GM23248 (cell line): ENCODE measurements around the gene LGI4.

Experiments used
- EZH2 ChIP-seq: fragments of 200-600 bp; sonication (generic); IDR thresholded peaks from 2 replicates; pipeline ENCODE4 v1.6.1; 2018; ENCODE audit warnings: antibody characterized with exemption, mild to moderate bottlenecking; ENCODE audit not compliant: insufficient read depth, poor library complexity, severe bottlenecking
- EZH2phosphoT487 ChIP-seq: fragments of 200-600 bp; sonication (generic); IDR thresholded peaks from 2 replicates; pipeline ENCODE4 v1.6.1; 2018; ENCODE audit warnings: antibody characterized with exemption, moderate library complexity, mild to moderate bottlenecking, low read depth; ENCODE audit not compliant: insufficient read depth

- TF ChIP-seq EZH2: no peak
- no peak for TF ChIP-seq EZH2phosphoT487
Measured at GRCh38 chr19:35079826-35080225, 55.0 kb downstream of the LGI4 start.
